Measurements from ENCODE around the gene GPATCH11.

- no peak for TF ChIP-seq CTCF (IDR thresholded peaks at IDR 0.05; ENCODE audit: insufficient read depth, low read length, poor library complexity, severe bottlenecking)
- no peak for TF ChIP-seq EZH2phosphoT487 (conservative IDR thresholded peaks at IDR 0.05; ENCODE audit: low read length)
These were observed 18.3 kb downstream of the GPATCH11 start for GRCh38 chr2:37102588-37102987.
